HL-60 (cell line): ENCODE measurements around the gene CRIP2.

Experiments used
- CTCF ChIP-seq: IDR thresholded peaks from one replicate; pipeline ENCODE4 v1.5.1; 2011; ENCODE audit warnings: low read length, control low read depth, inconsistent platforms; ENCODE audit not compliant: insufficient read depth
- GABPA ChIP-seq: IDR thresholded peaks from 2 replicates; pipeline ENCODE4 v1.6.1; 2012; ENCODE audit warnings: low read depth
- POLR2AphosphoS5 ChIP-seq: IDR thresholded peaks from 2 replicates; pipeline ENCODE4 v1.6.1; 2012; ENCODE audit warnings: low read depth
- REST ChIP-seq: IDR thresholded peaks from 2 replicates; pipeline ENCODE4 v1.6.1; 2012; ENCODE audit warnings: low read depth; ENCODE audit not compliant: insufficient replicate concordance
- SPI1 ChIP-seq: IDR thresholded peaks from 2 replicates; pipeline ENCODE4 v1.6.1; 2012; ENCODE audit warnings: low read depth, mild to moderate bottlenecking, borderline replicate concordance

DNA sequence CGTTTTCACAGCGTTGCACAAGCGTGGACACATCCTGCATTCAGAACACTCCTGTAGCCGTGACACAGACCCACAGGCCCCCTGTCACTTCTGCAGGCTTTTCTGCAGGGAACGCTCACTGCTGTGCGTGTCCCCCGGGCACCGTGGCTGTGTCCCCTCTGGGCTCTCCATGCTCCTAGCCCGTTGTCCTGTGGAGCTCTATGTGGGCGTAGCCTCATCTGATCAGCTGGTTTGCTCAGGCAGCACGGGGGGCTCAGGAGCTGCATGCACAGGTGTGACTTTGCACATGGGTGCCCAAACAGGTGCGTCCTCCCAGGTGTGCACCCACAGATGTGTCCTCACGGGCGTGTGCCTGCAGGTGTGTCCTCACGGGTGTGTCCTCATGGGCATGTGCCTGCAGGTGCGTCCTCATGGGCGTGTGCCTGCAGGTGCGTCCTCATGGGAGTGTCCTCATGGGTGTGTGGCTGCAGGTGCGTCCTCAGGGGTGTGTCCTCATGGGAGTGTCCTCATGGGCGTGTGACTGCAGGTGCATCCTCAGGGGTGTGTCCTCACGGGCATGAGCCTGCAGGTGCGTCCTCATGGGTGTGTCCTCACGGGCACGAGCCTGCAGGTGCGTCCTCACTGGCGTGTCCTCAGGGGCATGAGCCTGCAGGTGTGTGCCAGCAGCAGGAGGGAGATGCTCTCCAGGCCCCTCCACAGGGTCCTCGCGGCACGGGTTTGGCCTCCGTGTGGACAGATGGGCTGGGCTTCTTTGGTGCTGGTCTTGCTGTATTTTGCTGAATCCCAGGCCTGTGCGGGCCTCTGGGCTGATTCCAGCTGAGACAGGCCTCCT, 37.5 kb upstream of the CRIP2 start:
- TF ChIP-seq REST (no peak), CTCF (no peak), POLR2AphosphoS5 (no peak), GABPA (no peak), SPI1 (no peak)
